ENCODE results near the gene EXOC4. TPM values are rescaled to one million over a fixed set of nuclear protein-coding genes. Genes with fewer than 3 reads are reported as not detected.

EXOC4 gene
- total and polyA plus RNA-seq, 2 donors (not counting 3 experiments of a cell fraction or from before 2014, with no cell fraction given), result 20.3 to 73.1 TPM

GRCh38 chr7:133804127-133804526, 551.2 kb downstream of the EXOC4 start:
- POLR2A ChIA-PET, result no interaction called here
- DNase-seq (ENCODE audit: low read depth, low spot score) (no peak), FAIRE-seq (no peak)
- Histone ChIP-seq H3K4me2 (ENCODE audit: insufficient read depth, low read length) (no peak overlapping the region), H3K79me2 (ENCODE audit: control insufficient read depth, insufficient read depth, low read length) (no peaks in the 10 kb centered on the region), H3K36me3 (ENCODE audit: control insufficient read depth in 2 of 2, extremely low read depth in 1 of 2, insufficient read depth in 2 of 2, low read length in 2 of 2) (no peaks in the 10 kb centered on the region), H4K20me1 (replicated peaks; ENCODE audit: control insufficient read depth, extremely low read depth, insufficient read depth, low read length) (no peaks in the 10 kb centered on the region), H3K9ac (replicated peaks; ENCODE audit: extremely low read depth, insufficient read depth, low read length) (no peak overlapping the region), H3K4me1 (ENCODE audit: control insufficient read depth, extremely low read depth, insufficient read depth, low read length) (no peaks in the 10 kb centered on the region), H3K27me3 (ENCODE audit: control insufficient read depth in 2 of 2, insufficient read depth in 2 of 2, low read length in 2 of 2) (no peaks in the 10 kb centered on the region), H3K27ac (ENCODE audit: insufficient read depth, low read depth, low read length) (no peak overlapping the region), H3K9me1 (replicated peaks; ENCODE audit: control insufficient read depth, extremely low read depth, insufficient read depth, low read length) (no peaks in the 10 kb centered on the region), H3K9me3 (replicated peaks; ENCODE audit: control insufficient read depth, insufficient read depth, low read length) (no peaks in the 10 kb centered on the region), H2AFZ (ENCODE audit: low read depth, low read length) (no peak overlapping the region), H3K4me3 (replicated peaks in 1 of 3; ENCODE audit: insufficient read depth in 1 of 3, low read depth in 1 of 3, low read length in 3 of 3) (no peak overlapping the region)
- TF ChIP-seq FOS (IDR thresholded peaks at IDR 0.05; ENCODE audit: borderline replicate concordance, insufficient read depth, low read length) (no peak), MYC (IDR thresholded peaks at IDR 0.05; ENCODE audit: low read depth, low read length) (no peak), POLR2A (IDR thresholded peaks at IDR 0.05; ENCODE audit: low read depth, low read length) (no peak), GATA2 (IDR thresholded peaks at IDR 0.05; ENCODE audit: insufficient read depth, insufficient read length, low read depth, low read length) (no peak), MAX (IDR thresholded peaks at IDR 0.05; ENCODE audit: insufficient read depth, insufficient read length) (no peak), JUN (IDR thresholded peaks at IDR 0.05; ENCODE audit: borderline replicate concordance, insufficient read depth, insufficient read length, low read depth) (no peak), EZH2 (IDR thresholded peaks at IDR 0.05; ENCODE audit: borderline replicate concordance, low read depth, low read length, severe bottlenecking) (no peak), POLR2AphosphoS5 (IDR thresholded peaks at IDR 0.05; ENCODE audit: insufficient read depth, low read depth, low read length) (no peak), CTCF (IDR thresholded peaks at IDR 0.05; ENCODE audit: extremely low read depth in 1 of 2, insufficient read depth in 1 of 2, low read depth in 1 of 2, low read length in 2 of 2) (no peak)
- BruUV-seq (replicated peaks), result no TSS peak
- CTCF ChIA-PET, result no interaction called here
- dilution Hi-C loops (cut with MboI; ENCODE audit: extremely low pct_ligation_motif_present, low sequenced_read_pairs), result no loop called here
- intact Hi-C loops (cut with micrococcal nuclease), result no loop called here
